GM12892 (cell line): ENCODE results near the gene SLC35A3.

Experiments
- POLR2A ChIP-seq: IDR thresholded peaks from 2 replicates; pipeline ENCODE4 v1.6.1; 2011; ENCODE audit warnings: low read depth, low read length, control low read depth
- POLR2AphosphoS5 ChIP-seq: IDR thresholded peaks from 2 replicates; pipeline ENCODE4 v1.6.1; 2011; ENCODE audit warnings: low read depth, low read length, control low read depth

DNA sequence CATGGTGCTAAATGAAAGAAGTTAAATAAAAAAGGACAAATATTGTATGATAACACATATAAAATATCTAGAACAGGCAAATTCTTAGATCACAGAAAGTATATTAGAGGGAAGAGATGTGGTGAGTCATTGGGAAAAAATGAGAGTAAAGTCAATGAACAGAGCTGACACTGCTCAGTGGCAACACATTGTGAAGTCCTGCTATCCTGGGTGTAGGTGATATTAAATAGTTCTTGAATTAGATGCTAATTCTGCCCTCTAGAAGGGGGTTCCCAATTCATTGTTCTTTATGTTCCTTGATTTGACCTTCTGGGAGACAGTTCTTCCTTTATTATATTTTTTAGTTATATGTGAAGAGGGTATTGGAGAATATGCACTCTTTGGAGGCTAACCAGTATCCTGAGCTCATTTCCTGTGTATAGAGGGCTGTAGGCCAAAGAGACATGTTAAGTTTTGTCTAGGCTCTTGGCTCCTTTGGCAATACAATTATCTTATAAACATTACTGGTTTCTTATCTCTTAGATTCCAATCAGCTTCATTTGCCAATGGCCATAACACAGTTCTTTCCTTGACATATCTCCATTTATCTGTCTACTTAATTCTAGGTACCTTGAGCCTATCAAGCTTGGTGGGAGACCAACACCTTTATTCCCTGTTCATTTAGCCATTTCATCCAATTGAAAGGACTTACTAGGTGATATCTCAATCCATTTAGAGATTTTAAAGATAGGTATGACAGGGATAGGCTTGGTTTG is 6.6 kb upstream of the SLC35A3 start:
- TF ChIP-seq POLR2AphosphoS5 (no peak), POLR2A (no peak)
